Upper lobe of left lung (tissue), 6 donors: ENCODE measurements around the gene C2orf72. TPM values are rescaled to one million over a fixed set of nuclear protein-coding genes. Genes with fewer than 3 reads are reported as not detected.

Experiments used
- ATAC-seq, 2 donors: fragments of 200-7000 bp; cut with Tn5 transposase; one replicate each; pipeline ENCODE4 v1.9.1; 2022; ENCODE audit warnings: mild to moderate bottlenecking in 2 of 2, moderate library complexity in 2 of 2; ENCODE audit not compliant: low FRiP score in 2 of 2
- DNase-seq, 2 donors: peaks; one replicate each; pipeline ENCODE4 v3.0.0-alpha.2; 2019 to 2020
- H3K27ac ChIP-seq, 4 donors: fragments of 200-600 bp; sonication (generic); one replicate each; pipeline ENCODE4 v1.5.1; 2016 to 2019
- H3K27me3 ChIP-seq, 4 donors: fragments of 200-600 bp; sonication (generic); one replicate each; pipeline ENCODE4 v1.5.1; 2017 to 2019
- H3K36me3 ChIP-seq, 4 donors: fragments of 200-600 bp; sonication (generic); one replicate each; pipeline ENCODE4 v1.5.1; 2016 to 2019
- H3K4me1 ChIP-seq, 4 donors: fragments of 200-600 bp; sonication (generic); one replicate each; pipeline ENCODE4 v1.5.1; 2018 to 2019
- H3K4me3 ChIP-seq, 4 donors: fragments of 200-600 bp; sonication (generic); one replicate each; pipeline ENCODE4 v1.5.1; 2017 to 2019; ENCODE audit warnings: mild to moderate bottlenecking in 2 of 4, moderate library complexity in 1 of 4
- H3K9me3 ChIP-seq, 4 donors: fragments of 200-600 bp; sonication (generic); one replicate each; pipeline ENCODE4 v1.5.1; 2018 to 2019
- EP300 ChIP-seq, 4 donors: sonication (generic); formaldehyde crosslinking; IDR thresholded peaks; one replicate each; pipeline ENCODE4 v1.5.1; 2017; ENCODE audit warnings: antibody characterized with exemption in 4 of 4, control low read depth in 2 of 4
- POLR2A ChIP-seq, 4 donors: fragments of 450-650 bp; IDR thresholded peaks; one replicate each; pipeline ENCODE4 v1.5.1; 2016 to 2017; ENCODE audit warnings: antibody characterized with exemption in 4 of 4, mild to moderate bottlenecking in 2 of 4
- POLR2AphosphoS5 ChIP-seq, 2 donors: sonication (generic); formaldehyde crosslinking; IDR thresholded peaks; one replicate each; pipeline ENCODE4 v1.5.1; 2017; ENCODE audit warnings: antibody characterized with exemption in 2 of 2
- WGBS, 2 donors: methylation state at CpG; one replicate each; pipeline ENCODE4 v1.1.5; 2017 to 2018; 5-methylcytosine and 5-hydroxymethylcytosine counted together
- total RNA-seq, 6 donors: library from RNA; depleted of rRNA in 4 of 6; stranded (reverse); fragments of >200 nt in 4 of 6; gene quantifications; one replicate each; pipeline versions ENCODE4 v1.1.0 to v1.2.1, GENCODE V29; 2016 to 2021
- TF ChIP-seq, protein P1 (sequence below), 6 experiments: fragments of 450-650 bp in 4 of 6; fragments of 200-600 bp in 2 of 6; sonication (generic) in 2 of 6; IDR thresholded peaks; one replicate each; pipeline ENCODE4 v1.5.1; 2016 to 2019; ENCODE audit warnings: antibody characterized with exemption in 6 of 6
- donor health status: DM: no; HTN: no; CAD: no; lungs with moderate emphysema.
- donor health status: DM: no; HTN: yes; CAD: no; lungs with severe emphysema.

Gene C2orf72
- total RNA-seq, 6 donors from 2014 or later, result 0.37 to 0.84 (median 0.61) TPM; not detected in 3

DNA sequence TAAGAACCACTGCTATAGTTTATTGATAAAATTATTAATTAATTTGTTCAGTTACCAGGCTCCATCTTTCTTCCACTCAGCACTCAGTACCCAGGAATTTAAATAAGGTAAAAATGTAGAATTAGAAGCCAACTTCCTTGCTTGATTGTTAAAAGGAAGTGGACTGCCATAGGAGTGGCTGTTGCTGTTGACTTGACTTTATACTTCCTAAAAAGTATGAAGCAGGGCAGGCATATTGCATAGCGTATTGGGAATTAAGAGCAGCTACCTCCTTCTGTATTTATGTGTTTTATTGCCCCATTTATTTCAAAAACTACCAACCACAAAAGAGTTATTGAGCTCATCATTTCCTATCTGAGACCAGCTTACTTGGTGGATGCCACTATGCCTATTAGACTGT is 47.2 kb downstream of the C2orf72 start:
- TF ChIP-seq POLR2AphosphoS5 (IDR thresholded peaks at IDR 0.05), result no peak
- TF ChIP-seq, protein P1, sequence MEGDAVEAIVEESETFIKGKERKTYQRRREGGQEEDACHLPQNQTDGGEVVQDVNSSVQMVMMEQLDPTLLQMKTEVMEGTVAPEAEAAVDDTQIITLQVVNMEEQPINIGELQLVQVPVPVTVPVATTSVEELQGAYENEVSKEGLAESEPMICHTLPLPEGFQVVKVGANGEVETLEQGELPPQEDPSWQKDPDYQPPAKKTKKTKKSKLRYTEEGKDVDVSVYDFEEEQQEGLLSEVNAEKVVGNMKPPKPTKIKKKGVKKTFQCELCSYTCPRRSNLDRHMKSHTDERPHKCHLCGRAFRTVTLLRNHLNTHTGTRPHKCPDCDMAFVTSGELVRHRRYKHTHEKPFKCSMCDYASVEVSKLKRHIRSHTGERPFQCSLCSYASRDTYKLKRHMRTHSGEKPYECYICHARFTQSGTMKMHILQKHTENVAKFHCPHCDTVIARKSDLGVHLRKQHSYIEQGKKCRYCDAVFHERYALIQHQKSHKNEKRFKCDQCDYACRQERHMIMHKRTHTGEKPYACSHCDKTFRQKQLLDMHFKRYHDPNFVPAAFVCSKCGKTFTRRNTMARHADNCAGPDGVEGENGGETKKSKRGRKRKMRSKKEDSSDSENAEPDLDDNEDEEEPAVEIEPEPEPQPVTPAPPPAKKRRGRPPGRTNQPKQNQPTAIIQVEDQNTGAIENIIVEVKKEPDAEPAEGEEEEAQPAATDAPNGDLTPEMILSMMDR (IDR thresholded peaks at IDR 0.05), result no peak
- Histone ChIP-seq H3K9me3 (no peaks in the 10 kb centered on the region), H3K4me3 (no peak overlapping the region), H3K27ac (no peak overlapping the region), H3K27me3 (no peaks in the 10 kb centered on the region), H3K4me1 (no peaks in the 10 kb centered on the region), H3K36me3 (peaks cover 52 to 100% (median 80%) of the 10 kb centered on the region in 4 donors)
- WGBS, 2 donors, result 88 to 93% methylated on average over 1 of the region's 1 CpG
- ATAC-seq, result no peak
- DNase-seq, result no peak

DNA sequence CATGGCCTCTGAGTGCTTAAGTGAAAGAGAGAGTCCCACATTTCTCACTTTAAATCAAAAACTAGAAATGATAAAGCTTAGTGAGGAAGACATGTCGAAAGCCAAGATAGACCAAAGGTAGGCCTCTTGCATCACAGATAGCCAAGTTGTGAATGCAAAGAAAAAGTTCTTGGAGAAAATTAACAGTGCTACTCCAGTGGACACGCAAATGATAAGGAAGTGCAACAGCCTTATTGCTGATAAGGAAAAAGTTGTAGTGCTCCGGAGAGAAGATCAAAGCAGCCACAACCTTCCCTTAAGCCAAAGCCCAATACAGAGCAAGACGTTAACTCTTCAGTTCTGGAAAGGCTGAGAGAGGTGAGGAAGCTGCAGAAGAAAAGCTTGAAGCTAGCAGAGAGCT is 51.4 kb downstream of the C2orf72 start:
- peaks cover 26 to 89% (median 49%) of the 10 kb centered on the region in 4 donors for H3K36me3 ChIP-seq
- ATAC-seq, result no peak
- WGBS, 2 donors, result 67 to 79% methylated on average over 4 of the region's 4 CpGs

DNA sequence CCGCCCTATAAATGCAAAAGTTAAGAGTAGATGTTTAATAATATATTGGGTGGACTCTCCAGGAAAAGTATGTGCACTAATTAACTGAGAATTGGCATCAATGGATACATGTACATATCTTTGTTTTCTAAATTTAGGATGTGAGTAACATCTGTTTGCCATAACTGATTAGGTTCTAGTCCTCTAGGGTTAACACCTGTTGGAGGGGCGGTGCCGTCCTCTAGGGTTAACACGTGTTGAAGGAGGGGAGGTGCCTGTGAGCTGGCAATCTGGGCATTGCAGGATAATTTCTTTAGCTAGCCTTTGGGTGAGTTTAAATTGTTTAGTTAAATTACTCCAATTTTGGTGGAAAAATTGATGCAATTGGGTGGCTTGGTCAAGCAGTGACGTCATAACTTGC is 56.6 kb downstream of the C2orf72 start:
- no peak overlapping the region for H3K4me3 ChIP-seq
- H3K27ac ChIP-seq, result no peak overlapping the region
- no peaks in the 10 kb centered on the region for H3K4me1 ChIP-seq
- H3K36me3 ChIP-seq, result peaks cover 6 to 74% (median 21%) of the 10 kb centered on the region in 4 donors
- TF ChIP-seq POLR2A (IDR thresholded peaks at IDR 0.05) (no peak), EP300 (IDR thresholded peaks at IDR 0.05) (no peak), POLR2AphosphoS5 (IDR thresholded peaks at IDR 0.05) (no peak)
- TF ChIP-seq, protein P1 (IDR thresholded peaks at IDR 0.05), result no peak
- no peaks in the 10 kb centered on the region for H3K27me3 ChIP-seq
- DNase-seq, result no peak
- ATAC-seq, result no peak
- H3K9me3 ChIP-seq, result peaks cover 0 to 10% (median 3%) of the 10 kb centered on the region in 4 donors
- 94% methylated on average over 5 of the region's 5 CpGs for WGBS, 2 donors

More for the DNA sequence above, 51.4 kb downstream of the C2orf72 start:
- H3K27ac ChIP-seq, result no peak overlapping the region
- H3K4me3 ChIP-seq, result no peak overlapping the region
- H3K27me3 ChIP-seq, result no peaks in the 10 kb centered on the region
- no peaks in the 10 kb centered on the region for H3K9me3 ChIP-seq
- H3K4me1 ChIP-seq, result no peaks in the 10 kb centered on the region
- TF ChIP-seq POLR2AphosphoS5 (IDR thresholded peaks at IDR 0.05), result no peak
- TF ChIP-seq, protein P1 (IDR thresholded peaks at IDR 0.05), result no peak
- no peak for TF ChIP-seq POLR2A (IDR thresholded peaks at IDR 0.05)
- TF ChIP-seq EP300 (IDR thresholded peaks at IDR 0.05), result no peak
- no peak for DNase-seq

DNA sequence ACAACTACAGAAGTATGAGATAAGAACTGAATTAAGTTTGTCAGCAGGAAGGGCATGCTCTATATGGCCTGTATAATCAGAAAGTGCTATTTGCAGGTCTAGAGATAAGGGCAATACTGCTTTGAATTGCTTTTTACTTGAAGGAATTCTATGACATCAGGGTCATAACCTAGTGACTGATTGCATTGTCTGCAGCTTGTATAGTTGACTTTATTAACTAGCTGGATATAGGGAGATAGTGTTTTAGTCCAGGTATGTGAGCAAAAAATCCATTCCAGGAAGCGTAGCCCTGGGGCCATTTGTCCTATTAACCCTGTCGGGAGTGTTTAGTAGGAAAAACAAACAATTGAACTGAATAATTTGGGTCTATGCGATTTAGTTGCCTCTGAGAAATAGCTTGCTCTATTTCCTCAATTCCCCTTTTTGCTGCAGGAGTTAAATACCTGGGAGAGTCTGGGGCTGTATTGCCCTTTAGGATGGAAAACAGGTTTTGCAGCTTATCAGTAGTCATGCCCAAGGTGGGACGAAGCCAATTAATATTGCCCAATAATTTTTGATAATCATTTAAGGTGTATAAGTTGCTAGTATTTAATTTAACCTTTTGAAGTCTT is 57.5 kb downstream of the C2orf72 start:
- DNase-seq, result no peak
- WGBS, 2 donors, result 83 to 90% methylated on average over 4 of the region's 4 CpGs

More for the DNA sequence above, 57.5 kb downstream of the C2orf72 start:
- H3K27ac ChIP-seq, result no peak overlapping the region
- H3K4me1 ChIP-seq, result no peaks in the 10 kb centered on the region
- H3K36me3 ChIP-seq, result peaks cover 9 to 74% (median 21%) of the 10 kb centered on the region in 4 donors
- H3K4me3 ChIP-seq, result no peak overlapping the region
- H3K27me3 ChIP-seq, result no peaks in the 10 kb centered on the region
- ATAC-seq, result no peak
- TF ChIP-seq POLR2AphosphoS5 (IDR thresholded peaks at IDR 0.05) (no peak), POLR2A (IDR thresholded peaks at IDR 0.05) (no peak), EP300 (IDR thresholded peaks at IDR 0.05) (no peak)
- TF ChIP-seq, protein P1 (IDR thresholded peaks at IDR 0.05), result no peak
- peaks cover 5 to 19% (median 12%) of the 10 kb centered on the region in 4 donors for H3K9me3 ChIP-seq

Other genes starting within 250 kb of the C2orf72 start
- gene ITM2C, start 172.6 kb upstream of the C2orf72 start, total RNA-seq, result 10 to 100 TPM; 19.9 to 40.4 (median 25.6) TPM
- gene GPR55, start 112.3 kb upstream of the C2orf72 start, total RNA-seq, result under 1 TPM in 4 of 6 donors, not detected in 2; 0.15 to 0.84 (median 0.52) TPM
- gene SPATA3, start 41.4 kb upstream of the C2orf72 start, total RNA-seq, result not detected
- gene PSMD1, start 19.3 kb downstream of the C2orf72 start, total RNA-seq, result 10 to 100 TPM; 24.6 to 68.1 (median 57.0) TPM
- 1 to 10 TPM in 1 of 6 donors, under 1 TPM in 4, not detected in 1; 0.15 to 1.0 (median 0.37) TPM for gene HTR2B, start 87.5 kb downstream of the C2orf72 start, total RNA-seq
- 100 to 1,000 TPM in 1 of 6 donors, 10 to 100 TPM in 5; 26.7 to 145 (median 61.0) TPM for gene ARMC9, start 161.1 kb downstream of the C2orf72 start, total RNA-seq